Effector memory CD8-positive, alpha-beta T cell (primary cell): ENCODE data around the gene CMSS1.
A peak's percentile ranks its signal among the peaks of the same experiment; 100 is the strongest.
"Not testable (repeated sequence)": the region's sequence is repeated elsewhere in the genome, so short reads cannot be mapped to it uniquely, and the experiment has no call there.

Source experiments
- ATAC-seq: fragments of 150-1000 bp; cut with Tn5 transposase; replicated peaks from 2 replicates; pipeline ENCODE4 v1.10.0; 2021; ENCODE audit warnings: mild to moderate bottlenecking, moderate library complexity
- DNase-seq, 3 experiments: peaks; one replicate each; pipeline ENCODE4 v3.0.0; 2021
- H3K27ac Mint-ChIP-seq, 2 donors: one replicate each; pipeline ENCODE4 v1.8.0; 2022; ENCODE audit warnings: mild to moderate bottlenecking in 2 of 2, mixed read lengths in 2 of 2, moderate library complexity in 2 of 2
- H3K27me3 Mint-ChIP-seq, 2 donors: one replicate each; pipeline ENCODE4 v1.8.0; 2022; ENCODE audit warnings: mixed read lengths in 2 of 2
- H3K36me3 Mint-ChIP-seq: one replicate; pipeline ENCODE4 v1.8.0; 2022; ENCODE audit warnings: mild to moderate bottlenecking, moderate library complexity, mixed read lengths; ENCODE audit not compliant: insufficient read depth
- H3K4me1 Mint-ChIP-seq, 2 donors: one replicate each; pipeline ENCODE4 v1.8.0; 2022; ENCODE audit warnings: low read depth in 2 of 2, mixed read lengths in 2 of 2
- H3K4me3 Mint-ChIP-seq, 2 donors: one replicate each; pipeline ENCODE4 v1.8.0; 2022; ENCODE audit warnings: mild to moderate bottlenecking in 2 of 2, mixed read lengths in 2 of 2, moderate library complexity in 2 of 2
- H3K9me3 Mint-ChIP-seq, 2 donors: one replicate each; pipeline ENCODE4 v1.8.0; 2022; ENCODE audit warnings: mixed read lengths in 2 of 2

The CMSS1 gene

GRCh38 chr3:100086401-100086800 lies 268.7 kb downstream of the CMSS1 start:
- Mint-ChIP-seq H3K27me3 (no peaks in the 10 kb centered on the region), H3K27ac (peak overlapping the region in 1 of 2 donors; percentile 3), H3K36me3 (no peaks in the 10 kb centered on the region), H3K4me3 (no peak overlapping the region), H3K4me1 (peaks cover 6 to 9% of the 10 kb centered on the region in 2 donors), H3K9me3 (no peaks in the 10 kb centered on the region)
- no peak for ATAC-seq
- no peak for DNase-seq

- Mint-ChIP-seq H3K27ac (peak overlapping the region in 1 of 2 donors; percentile 3), H3K4me1 (peaks cover 6 to 9% of the 10 kb centered on the region in 2 donors)
- no peak for ATAC-seq
Measured at GRCh38 chr3:100087198-100087597, 269.5 kb downstream of the CMSS1 start.

GRCh38 chr3:100088735-100089368 lies 271.2 kb downstream of the CMSS1 start:
- H3K36me3 Mint-ChIP-seq: no peaks in the 10 kb centered on the region
- no peak overlapping the region for H3K4me3 Mint-ChIP-seq
- H3K27ac Mint-ChIP-seq: no peak overlapping the region
- peaks cover 6 to 9% of the 10 kb centered on the region in 2 donors for H3K4me1 Mint-ChIP-seq
- no peaks in the 10 kb centered on the region for H3K27me3 Mint-ChIP-seq
- DNase-seq (no peak), ATAC-seq (no peak)
- no peaks in the 10 kb centered on the region for H3K9me3 Mint-ChIP-seq

More at GRCh38 chr3:100087198-100087597, 269.5 kb downstream of the CMSS1 start:
- Mint-ChIP-seq H3K27me3 (no peaks in the 10 kb centered on the region), H3K4me3 (no peak overlapping the region), H3K36me3 (no peaks in the 10 kb centered on the region), H3K9me3 (no peaks in the 10 kb centered on the region)
- no peak for DNase-seq

GRCh38 chr3:100089812-100090668 lies 272.4 kb downstream of the CMSS1 start:
- ATAC-seq (no peak), DNase-seq (no peak)
- H3K36me3 Mint-ChIP-seq: no peaks in the 10 kb centered on the region

GRCh38 chr3:100090669-100091005 lies 273.0 kb downstream of the CMSS1 start:
- Mint-ChIP-seq H3K27ac (no peak overlapping the region), H3K9me3 (no peaks in the 10 kb centered on the region), H3K27me3 (no peaks in the 10 kb centered on the region), H3K36me3 (no peaks in the 10 kb centered on the region), H3K4me3 (no peak overlapping the region), H3K4me1 (peaks cover 6 to 9% of the 10 kb centered on the region in 2 donors)
- ATAC-seq (no peak), DNase-seq (no peak)

More at GRCh38 chr3:100089812-100090668, 272.4 kb downstream of the CMSS1 start:
- no peaks in the 10 kb centered on the region for H3K27me3 Mint-ChIP-seq
- no peak overlapping the region for H3K27ac Mint-ChIP-seq
- H3K4me3 Mint-ChIP-seq: no peak overlapping the region
- H3K4me1 Mint-ChIP-seq: peaks cover 6 to 9% of the 10 kb centered on the region in 2 donors
- H3K9me3 Mint-ChIP-seq: no peaks in the 10 kb centered on the region

GRCh38 chr3:100093831-100094230 lies 276.2 kb downstream of the CMSS1 start:
- DNase-seq: no peak
- Mint-ChIP-seq H3K27ac (no peak overlapping the region), H3K4me3 (no peak overlapping the region), H3K36me3 (no peaks in the 10 kb centered on the region), H3K9me3 (no peaks in the 10 kb centered on the region), H3K4me1 (no peaks in the 10 kb centered on the region), H3K27me3 (no peaks in the 10 kb centered on the region)
- ATAC-seq: no peak

- ATAC-seq, DNase-seq, H3K4me3 Mint-ChIP-seq, H3K27ac Mint-ChIP-seq, H3K36me3 Mint-ChIP-seq, H3K9me3 Mint-ChIP-seq, H3K4me1 Mint-ChIP-seq, H3K27me3 Mint-ChIP-seq: not testable (repeated sequence)
Measured at GRCh38 chr3:100096286-100096685, 278.6 kb downstream of the CMSS1 start.

- Mint-ChIP-seq H3K27ac (no peak overlapping the region), H3K4me3 (no peak overlapping the region)
Measured at GRCh38 chr3:100096866-100097265, 279.2 kb downstream of the CMSS1 start.

GRCh38 chr3:100097919-100098783 lies 280.5 kb downstream of the CMSS1 start:
- Mint-ChIP-seq H3K4me1 (no peaks in the 10 kb centered on the region), H3K4me3 (no peak overlapping the region)
- no peak for ATAC-seq

More at GRCh38 chr3:100096866-100097265, 279.2 kb downstream of the CMSS1 start:
- Mint-ChIP-seq H3K36me3 (no peaks in the 10 kb centered on the region), H3K9me3 (no peaks in the 10 kb centered on the region), H3K4me1 (no peaks in the 10 kb centered on the region), H3K27me3 (no peaks in the 10 kb centered on the region)
- ATAC-seq (no peak), DNase-seq (no peak)

GRCh38 chr3:100098784-100099070 lies 281.1 kb downstream of the CMSS1 start:
- no peaks in the 10 kb centered on the region for H3K4me1 Mint-ChIP-seq

More at GRCh38 chr3:100097919-100098783, 280.5 kb downstream of the CMSS1 start:
- Mint-ChIP-seq H3K9me3 (no peaks in the 10 kb centered on the region), H3K27ac (no peak overlapping the region), H3K27me3 (no peaks in the 10 kb centered on the region), H3K36me3 (no peaks in the 10 kb centered on the region)
- no peak for DNase-seq

GRCh38 chr3:100099621-100100020 lies 282.0 kb downstream of the CMSS1 start:
- H3K9me3 Mint-ChIP-seq: no peaks in the 10 kb centered on the region

More at GRCh38 chr3:100098784-100099070, 281.1 kb downstream of the CMSS1 start:
- DNase-seq (no peak), ATAC-seq (no peak)
- Mint-ChIP-seq H3K27ac (no peak overlapping the region), H3K4me3 (no peak overlapping the region), H3K36me3 (no peaks in the 10 kb centered on the region), H3K27me3 (no peaks in the 10 kb centered on the region), H3K9me3 (no peaks in the 10 kb centered on the region)

GRCh38 chr3:100100425-100100824 lies 282.8 kb downstream of the CMSS1 start:
- no peak overlapping the region for H3K27ac Mint-ChIP-seq
- H3K27me3 Mint-ChIP-seq: no peaks in the 10 kb centered on the region
- no peak overlapping the region for H3K4me3 Mint-ChIP-seq
- H3K4me1 Mint-ChIP-seq: no peaks in the 10 kb centered on the region
- ATAC-seq (no peak), DNase-seq (no peak)
- H3K9me3 Mint-ChIP-seq: no peaks in the 10 kb centered on the region
- H3K36me3 Mint-ChIP-seq: no peaks in the 10 kb centered on the region

More at GRCh38 chr3:100099621-100100020, 282.0 kb downstream of the CMSS1 start:
- no peak for DNase-seq
- no peak overlapping the region for H3K4me3 Mint-ChIP-seq
- H3K27ac Mint-ChIP-seq: no peak overlapping the region
- no peaks in the 10 kb centered on the region for H3K4me1 Mint-ChIP-seq
- H3K27me3 Mint-ChIP-seq: no peaks in the 10 kb centered on the region
- ATAC-seq: no peak
- H3K36me3 Mint-ChIP-seq: no peaks in the 10 kb centered on the region

- H3K36me3 Mint-ChIP-seq: no peaks in the 10 kb centered on the region
- no peak overlapping the region for H3K4me3 Mint-ChIP-seq
- no peak overlapping the region for H3K27ac Mint-ChIP-seq
- ATAC-seq (no peak), DNase-seq (no peak)
- H3K27me3 Mint-ChIP-seq: no peaks in the 10 kb centered on the region
- H3K4me1 Mint-ChIP-seq: no peaks in the 10 kb centered on the region
- no peaks in the 10 kb centered on the region for H3K9me3 Mint-ChIP-seq
Measured at GRCh38 chr3:100102757-100103156, 285.1 kb downstream of the CMSS1 start.
